ENCODE results near the gene LEMD2. TPM values are rescaled to one million over a fixed set of nuclear protein-coding genes. Genes with fewer than 3 reads are reported as not detected.
A peak's percentile ranks its signal among the peaks of the same experiment; 100 is the strongest.

The LEMD2 gene
- total RNA-seq, 1 experiment from 2014 or later: 65.9 TPM

DNA sequence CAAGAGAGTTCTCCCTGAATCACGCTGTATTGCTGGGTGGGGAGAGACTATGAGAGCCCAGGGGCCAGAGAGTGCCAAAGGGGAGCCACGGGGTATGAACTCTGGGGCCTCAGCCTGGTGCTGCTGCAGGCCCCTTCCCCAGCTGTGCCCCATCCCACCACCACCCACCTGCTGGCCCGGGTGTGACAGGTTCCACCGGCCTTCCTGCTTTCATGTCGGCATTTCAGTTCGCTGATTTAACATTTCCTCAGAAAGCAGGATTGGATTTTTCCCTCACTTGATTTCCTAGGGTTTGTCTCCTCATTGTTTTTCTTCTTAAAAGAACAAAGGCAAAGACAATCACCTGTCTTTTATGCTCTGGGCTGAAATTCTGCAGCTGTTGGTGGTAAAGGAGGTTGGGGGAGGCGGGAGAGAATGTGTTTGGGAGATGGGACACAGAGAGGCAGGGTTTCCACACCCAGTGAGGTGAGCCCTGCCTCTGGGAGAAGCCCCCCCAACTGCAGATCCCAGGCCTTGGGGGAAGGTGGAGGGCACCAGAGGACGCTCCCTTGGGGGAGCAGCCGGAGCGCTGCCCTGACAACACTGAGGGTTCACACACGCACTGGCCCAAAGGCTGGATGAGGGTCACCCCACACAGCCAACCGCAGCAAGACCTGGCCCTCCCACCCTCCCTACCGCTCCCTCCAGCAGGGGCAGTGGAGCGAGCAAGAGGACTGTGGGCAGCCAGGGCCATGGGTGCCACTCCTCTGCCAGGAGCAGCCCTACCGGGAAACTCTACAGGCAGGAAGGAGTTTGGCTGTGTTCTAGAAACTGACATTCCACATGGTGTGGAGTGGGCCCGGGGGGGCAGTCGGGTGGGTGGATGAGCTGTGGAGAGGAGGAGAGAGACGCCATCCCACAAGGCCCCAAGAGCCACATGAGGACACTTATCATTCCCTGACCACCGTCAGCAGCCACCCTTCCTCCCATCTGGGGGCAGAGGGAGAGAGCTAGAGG lies 25.4 kb upstream of the LEMD2 start:
- Histone ChIP-seq H3K9me2 (ENCODE audit: insufficient read depth) (no peaks in the 10 kb centered on the region), H3K36me3 (ENCODE audit: low read depth) (no peaks in the 10 kb centered on the region), H4K20me1 (ENCODE audit: insufficient read depth) (no peaks in the 10 kb centered on the region), H3K4me1 (replicated peaks; ENCODE audit: insufficient read depth) (no peaks in the 10 kb centered on the region), H3K79me2 (ENCODE audit: low read depth) (no peaks in the 10 kb centered on the region), H2AFZ (no peak overlapping the region), H3K9me3 (ENCODE audit: insufficient read depth, low read depth) (no peaks in the 10 kb centered on the region), H3F3A (ENCODE audit: insufficient read depth, low read depth) (no peaks in the 10 kb centered on the region), H3K4me3 (no peak overlapping the region), H3K27me3 (ENCODE audit: insufficient read depth, low read depth) (peaks cover 82% of the 10 kb centered on the region), H3K27ac (no peak overlapping the region), H3K4me2 (no peak overlapping the region)
- POLR2A ChIA-PET (ENCODE audit: unreplicated experiment): no interaction called here
- BruUV-seq (replicated peaks): no TSS peak
- TF ChIP-seq, protein P1, sequence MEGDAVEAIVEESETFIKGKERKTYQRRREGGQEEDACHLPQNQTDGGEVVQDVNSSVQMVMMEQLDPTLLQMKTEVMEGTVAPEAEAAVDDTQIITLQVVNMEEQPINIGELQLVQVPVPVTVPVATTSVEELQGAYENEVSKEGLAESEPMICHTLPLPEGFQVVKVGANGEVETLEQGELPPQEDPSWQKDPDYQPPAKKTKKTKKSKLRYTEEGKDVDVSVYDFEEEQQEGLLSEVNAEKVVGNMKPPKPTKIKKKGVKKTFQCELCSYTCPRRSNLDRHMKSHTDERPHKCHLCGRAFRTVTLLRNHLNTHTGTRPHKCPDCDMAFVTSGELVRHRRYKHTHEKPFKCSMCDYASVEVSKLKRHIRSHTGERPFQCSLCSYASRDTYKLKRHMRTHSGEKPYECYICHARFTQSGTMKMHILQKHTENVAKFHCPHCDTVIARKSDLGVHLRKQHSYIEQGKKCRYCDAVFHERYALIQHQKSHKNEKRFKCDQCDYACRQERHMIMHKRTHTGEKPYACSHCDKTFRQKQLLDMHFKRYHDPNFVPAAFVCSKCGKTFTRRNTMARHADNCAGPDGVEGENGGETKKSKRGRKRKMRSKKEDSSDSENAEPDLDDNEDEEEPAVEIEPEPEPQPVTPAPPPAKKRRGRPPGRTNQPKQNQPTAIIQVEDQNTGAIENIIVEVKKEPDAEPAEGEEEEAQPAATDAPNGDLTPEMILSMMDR (conservative IDR thresholded peaks at IDR 0.05): no peak
- no peak for TF ChIP-seq EZH2 (IDR thresholded peaks at IDR 0.05; ENCODE audit: low read depth)
- CTCF ChIA-PET: no interaction called here
- intact Hi-C loops (cut with micrococcal nuclease; ENCODE audit: unreplicated experiment): no loop called here
- no peak for DNase-seq

DNA sequence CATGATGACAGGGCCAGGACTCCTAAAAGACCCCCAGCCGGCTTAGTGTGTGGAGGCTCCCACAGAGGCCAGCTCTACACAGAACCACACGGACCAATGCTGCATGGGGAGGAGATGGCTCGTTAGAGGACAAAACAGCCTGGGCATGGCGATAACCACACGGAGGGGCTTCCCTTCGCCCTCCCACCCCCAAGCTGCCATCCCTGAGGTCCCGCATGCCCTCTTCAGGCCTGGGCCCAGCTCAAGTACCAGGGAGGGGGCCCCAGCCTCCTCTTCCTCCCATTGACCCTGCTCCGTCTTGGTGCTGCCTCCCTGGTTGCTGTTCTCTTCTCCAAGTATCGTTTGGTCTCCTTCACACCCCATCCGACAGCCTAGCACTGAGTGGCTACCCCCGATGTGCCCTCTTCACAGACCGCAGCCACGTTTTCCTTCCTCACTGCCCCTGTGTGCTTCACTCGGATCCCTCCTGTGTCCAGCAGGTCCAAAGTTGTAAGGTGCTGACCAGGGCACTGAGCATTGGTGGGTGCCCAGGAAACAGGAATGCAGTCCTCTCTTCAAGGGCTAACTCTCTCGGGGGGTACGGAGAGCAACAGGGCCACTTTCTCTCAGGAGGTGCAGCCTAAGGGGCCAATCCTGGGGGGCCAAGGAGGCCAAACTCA lies 24.4 kb upstream of the LEMD2 start:
- no peaks in the 10 kb centered on the region for H3K4me1 ChIP-seq (replicated peaks; ENCODE audit: insufficient read depth)
- POLR2A ChIA-PET (ENCODE audit: unreplicated experiment): no interaction called here
- intact Hi-C loops (cut with micrococcal nuclease; ENCODE audit: unreplicated experiment): no loop called here
- no peaks in the 10 kb centered on the region for H3K79me2 ChIP-seq (ENCODE audit: low read depth)
- H2AFZ ChIP-seq: no peak overlapping the region
- no peaks in the 10 kb centered on the region for H3K9me3 ChIP-seq (ENCODE audit: insufficient read depth, low read depth)
- no TSS peak for BruUV-seq (replicated peaks)
- DNase-seq: no peak
- CTCF ChIA-PET: no interaction called here
- H3K4me3 ChIP-seq: no peak overlapping the region
- no peaks in the 10 kb centered on the region for H3K9me2 ChIP-seq (ENCODE audit: insufficient read depth)
- H3K27ac ChIP-seq: no peak overlapping the region
- H3K27me3 ChIP-seq (ENCODE audit: insufficient read depth, low read depth): peaks cover 84% of the 10 kb centered on the region
- H3K36me3 ChIP-seq (ENCODE audit: low read depth): no peaks in the 10 kb centered on the region
- no peaks in the 10 kb centered on the region for H3F3A ChIP-seq (ENCODE audit: insufficient read depth, low read depth)
- no peaks in the 10 kb centered on the region for H4K20me1 ChIP-seq (ENCODE audit: insufficient read depth)
- no peak for TF ChIP-seq EZH2 (IDR thresholded peaks at IDR 0.05; ENCODE audit: low read depth)
- H3K4me2 ChIP-seq: no peak overlapping the region

DNA sequence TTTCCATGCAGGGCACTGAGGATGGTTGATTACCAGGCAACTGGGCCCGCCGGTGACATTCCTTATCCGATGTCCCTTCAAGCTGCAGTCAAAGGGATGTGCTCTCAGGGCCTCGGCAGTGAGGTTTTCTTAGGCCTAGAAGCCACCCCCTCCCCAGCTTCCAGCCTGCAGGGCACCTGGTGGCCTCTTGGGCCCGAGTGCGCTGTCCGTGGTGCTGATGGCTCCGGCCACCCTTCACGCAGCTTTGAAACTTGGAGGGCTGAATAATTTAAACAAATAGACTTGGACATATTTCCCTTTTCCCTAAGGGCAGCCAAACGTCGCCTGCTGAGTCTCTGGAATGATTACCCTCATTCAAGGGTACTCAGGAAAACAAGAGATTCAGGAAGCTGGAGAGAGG lies 23.7 kb upstream of the LEMD2 start:
- Histone ChIP-seq H3K4me1 (replicated peaks; ENCODE audit: insufficient read depth) (no peaks in the 10 kb centered on the region), H3K27me3 (ENCODE audit: insufficient read depth, low read depth) (peaks cover 85% of the 10 kb centered on the region), H3K4me2 (no peak overlapping the region), H3K9me2 (ENCODE audit: insufficient read depth) (no peaks in the 10 kb centered on the region), H4K20me1 (ENCODE audit: insufficient read depth) (no peaks in the 10 kb centered on the region), H3K4me3 (no peak overlapping the region), H3K79me2 (ENCODE audit: low read depth) (no peaks in the 10 kb centered on the region), H3F3A (ENCODE audit: insufficient read depth, low read depth) (no peaks in the 10 kb centered on the region), H3K27ac (no peak overlapping the region), H2AFZ (no peak overlapping the region), H3K36me3 (ENCODE audit: low read depth) (no peaks in the 10 kb centered on the region), H3K9me3 (ENCODE audit: insufficient read depth, low read depth) (no peaks in the 10 kb centered on the region)
- CTCF ChIA-PET: no interaction called here
- no peak for TF ChIP-seq EZH2 (IDR thresholded peaks at IDR 0.05; ENCODE audit: low read depth)
- TF ChIP-seq, protein P1 (conservative IDR thresholded peaks at IDR 0.05): peak; percentile 36; the same call in 1 of the 2 replicates
- intact Hi-C loops (cut with micrococcal nuclease; ENCODE audit: unreplicated experiment): no loop called here
- DNase-seq: peak; percentile 52 to 63
- POLR2A ChIA-PET (ENCODE audit: unreplicated experiment): no interaction called here
- BruUV-seq (replicated peaks): no TSS peak

Data from PC-9 (cell line).